Activated CD8-positive, alpha-beta T cell treated with anti-CD3 and anti-CD28 coated beads for 36 hours (primary cell): ENCODE results near the gene CD274. TPM values are rescaled to one million over a fixed set of nuclear protein-coding genes. Genes with fewer than 3 reads are reported as not detected.

ENCODE experiments used
- ATAC-seq: fragments of 200-7000 bp; cut with Tn5 transposase; one replicate; pipeline ENCODE4 v1.10.0; 2021; ENCODE audit warnings: mild to moderate bottlenecking, moderate library complexity
- CTCF ChIA-PET: fragments of 350-600 bp; sonication (Branson Sonifier 250); formaldehyde crosslinking; loops from one replicate; lab custom pipeline; 2021; ENCODE audit warnings: antibody characterized with exemption; lab: Charles Lee
- POLR2A ChIA-PET: fragments of 350-600 bp; sonication (Branson Sonifier 250); formaldehyde crosslinking; loops from one replicate; lab custom pipeline; 2021; ENCODE audit warnings: antibody characterized with exemption; lab: Charles Lee
- DNase-seq: peaks from one replicate; pipeline ENCODE4 v3.0.0-alpha.2; 2020
- H3K27ac Mint-ChIP-seq: one replicate; pipeline ENCODE4 v1.8.0; 2021; ENCODE audit warnings: mild to moderate bottlenecking, mixed read lengths
- H3K27me3 Mint-ChIP-seq: one replicate; pipeline ENCODE4 v1.8.0; 2021; ENCODE audit warnings: mixed read lengths
- H3K36me3 Mint-ChIP-seq: one replicate; pipeline ENCODE4 v1.8.0; 2021; ENCODE audit warnings: low read depth, mixed read lengths
- H3K4me1 Mint-ChIP-seq: one replicate; pipeline ENCODE4 v1.8.0; 2021; ENCODE audit warnings: low read depth, mixed read lengths
- H3K4me3 Mint-ChIP-seq: one replicate; pipeline ENCODE4 v1.8.0; 2021; ENCODE audit warnings: mild to moderate bottlenecking, moderate library complexity, mixed read lengths
- H3K9me3 Mint-ChIP-seq: one replicate; pipeline ENCODE4 v1.8.0; 2021; ENCODE audit warnings: mixed read lengths
- intact Hi-C: fragments of 100-400 bp; cut with micrococcal nuclease; formaldehyde crosslinking; loops from one replicate; pipeline ENCODE4 v1.10.0; 2022
- total RNA-seq, 2 experiments: library from RNA; stranded (reverse); gene quantifications; one replicate each; pipeline ENCODE4 v1.2.3, GENCODE V29; 2021
- TF ChIP-seq, protein P1 (sequence below): fragments of 200-600 bp; IDR thresholded peaks from one replicate; pipeline ENCODE4 v1.8.0; 2022; ENCODE audit warnings: antibody characterized with exemption, mild to moderate bottlenecking

The CD274 gene
- total RNA-seq, 2 experiments from 2014 or later: 12.2 to 13.7 TPM

DNA sequence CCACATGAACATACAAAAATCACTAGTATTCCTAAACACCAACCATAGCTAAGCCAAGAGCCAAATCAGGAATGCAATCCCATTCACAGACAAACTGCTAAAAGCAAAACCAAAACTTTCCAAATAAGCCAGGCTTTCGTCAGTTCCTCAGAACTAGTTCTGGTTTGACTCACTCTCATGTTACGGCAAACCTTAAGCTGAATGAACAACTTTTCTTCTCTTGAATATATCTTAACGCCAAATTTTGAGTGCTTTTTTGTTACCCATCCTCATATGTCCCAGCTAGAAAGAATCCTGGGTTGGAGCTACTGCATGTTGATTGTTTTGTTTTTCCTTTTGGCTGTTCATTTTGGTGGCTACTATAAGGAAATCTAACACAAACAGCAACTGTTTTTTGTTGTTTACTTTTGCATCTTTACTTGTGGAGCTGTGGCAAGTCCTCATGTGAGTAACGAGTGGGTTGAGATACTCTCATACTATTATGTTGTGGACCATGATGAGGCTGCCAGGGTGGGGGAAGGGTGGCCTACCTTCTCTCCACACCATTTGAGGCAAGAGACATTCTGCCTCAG lies 60.1 kb downstream of the CD274 start, which contains the start of gene PDCD1LG2:
Gene PDCD1LG2 (plus strand): TSS at position 172 of the 572 bp plus-strand sequence. CDS start 12,016 bp downstream, outside the sequence.
- intact Hi-C loops: no loop called here
- ChIA-PET CTCF (interaction anchor here (0.7 to 2.2 kb wide), 8 partner anchors 9 to 73 kb away, joined by 3 to 7 read pairs (median 4); partner anchors contain the start of genes CD274 and PLGRKT), POLR2A (interaction anchor here (0.9 to 1.7 kb wide), 4 partner anchors 17 to 90 kb away, joined by 3 to 6 read pairs (median 4); no protein-coding TSS in a partner anchor)
- Mint-ChIP-seq H3K4me3 (peak within 1 kb of the TSS; percentile 51), H3K27me3 (no peaks in the 10 kb centered on the region), H3K9me3 (peaks cover 1% of the 10 kb centered on the region), H3K36me3 (no peaks in the 10 kb centered on the region), H3K27ac (peak within 1 kb of the TSS; percentile 88), H3K4me1 (peaks cover 36% of the 10 kb centered on the region)
- DNase-seq (peak; percentile 76), ATAC-seq (peak; percentile 95)
- TF ChIP-seq, protein P1, sequence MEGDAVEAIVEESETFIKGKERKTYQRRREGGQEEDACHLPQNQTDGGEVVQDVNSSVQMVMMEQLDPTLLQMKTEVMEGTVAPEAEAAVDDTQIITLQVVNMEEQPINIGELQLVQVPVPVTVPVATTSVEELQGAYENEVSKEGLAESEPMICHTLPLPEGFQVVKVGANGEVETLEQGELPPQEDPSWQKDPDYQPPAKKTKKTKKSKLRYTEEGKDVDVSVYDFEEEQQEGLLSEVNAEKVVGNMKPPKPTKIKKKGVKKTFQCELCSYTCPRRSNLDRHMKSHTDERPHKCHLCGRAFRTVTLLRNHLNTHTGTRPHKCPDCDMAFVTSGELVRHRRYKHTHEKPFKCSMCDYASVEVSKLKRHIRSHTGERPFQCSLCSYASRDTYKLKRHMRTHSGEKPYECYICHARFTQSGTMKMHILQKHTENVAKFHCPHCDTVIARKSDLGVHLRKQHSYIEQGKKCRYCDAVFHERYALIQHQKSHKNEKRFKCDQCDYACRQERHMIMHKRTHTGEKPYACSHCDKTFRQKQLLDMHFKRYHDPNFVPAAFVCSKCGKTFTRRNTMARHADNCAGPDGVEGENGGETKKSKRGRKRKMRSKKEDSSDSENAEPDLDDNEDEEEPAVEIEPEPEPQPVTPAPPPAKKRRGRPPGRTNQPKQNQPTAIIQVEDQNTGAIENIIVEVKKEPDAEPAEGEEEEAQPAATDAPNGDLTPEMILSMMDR: no peak

DNA sequence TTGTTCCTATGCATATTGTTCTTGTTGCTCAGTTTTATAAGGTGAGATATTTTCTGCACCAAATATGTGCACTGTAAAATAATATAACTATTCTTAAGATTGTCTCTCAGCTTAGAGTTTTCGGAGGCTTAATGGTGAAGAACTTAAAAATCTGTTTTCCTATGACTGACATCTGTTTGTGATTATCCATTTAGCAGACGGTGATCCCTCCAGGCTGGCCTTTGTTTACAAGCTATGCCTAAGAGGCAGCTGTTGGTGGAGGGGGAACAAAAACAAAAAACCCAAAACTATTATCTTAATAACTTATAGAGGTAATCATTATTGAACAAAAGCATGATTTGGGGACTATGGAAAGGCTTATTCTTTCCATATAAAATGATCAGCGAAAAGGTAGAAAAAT lies 60.6 kb downstream of the CD274 start:
- peaks cover 36% of the 10 kb centered on the region for H3K4me1 Mint-ChIP-seq
- TF ChIP-seq, protein P1: no peak
- H3K27ac Mint-ChIP-seq: peak overlapping the region; percentile 88
- ATAC-seq (no peak), DNase-seq (no peak)
- H3K4me3 Mint-ChIP-seq: peak overlapping the region; percentile 51
- H3K9me3 Mint-ChIP-seq: peaks cover 1% of the 10 kb centered on the region
- CTCF ChIA-PET: interaction anchor here (0.9 to 2.2 kb wide), 6 partner anchors 8 to 73 kb away, joined by 3 to 7 read pairs (median 4); partner anchors contain the start of genes CD274 and PLGRKT
- POLR2A ChIA-PET: interaction anchor here (0.9 to 1.7 kb wide), 4 partner anchors 17 to 89 kb away, joined by 3 to 6 read pairs (median 4); no protein-coding TSS in a partner anchor
- no peaks in the 10 kb centered on the region for H3K27me3 Mint-ChIP-seq
- no peaks in the 10 kb centered on the region for H3K36me3 Mint-ChIP-seq
- intact Hi-C loops: no loop called here

DNA sequence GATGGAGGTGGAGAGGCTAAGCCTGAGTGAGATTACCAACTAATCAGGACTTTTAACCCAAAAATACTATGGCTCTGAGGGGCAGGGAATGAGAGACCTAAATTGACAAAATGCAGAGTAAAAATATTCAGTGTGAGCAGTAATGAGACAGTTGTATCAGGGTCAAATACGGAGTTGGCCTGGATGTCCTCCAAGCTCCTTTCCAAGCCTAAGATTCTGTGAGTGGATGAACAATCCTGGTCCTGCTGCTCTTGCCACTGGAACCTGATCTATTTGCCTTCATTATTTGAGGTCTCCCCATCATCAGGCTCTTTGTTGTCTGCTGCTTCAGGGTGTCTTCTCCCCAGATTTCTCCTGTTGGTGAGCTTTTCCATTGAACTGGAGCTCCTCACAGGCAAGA lies 61.1 kb downstream of the CD274 start:
- no peaks in the 10 kb centered on the region for H3K27me3 Mint-ChIP-seq
- DNase-seq (no peak), ATAC-seq (no peak)
- TF ChIP-seq, protein P1: no peak
- CTCF ChIA-PET: interaction anchor here (1.1 to 2.2 kb wide), 4 partner anchors 8 to 74 kb away, joined by 3 to 7 read pairs (median 4); partner anchors contain the start of genes CD274 and PLGRKT
- H3K4me1 Mint-ChIP-seq: peaks cover 36% of the 10 kb centered on the region
- no peak overlapping the region for H3K4me3 Mint-ChIP-seq
- H3K27ac Mint-ChIP-seq: peak overlapping the region; percentile 2
- POLR2A ChIA-PET: interaction anchor here (1.7 kb wide), 1 partner anchor 48 kb away, joined by 6 read pairs; no protein-coding TSS in a partner anchor
- intact Hi-C loops: no loop called here
- H3K36me3 Mint-ChIP-seq: no peaks in the 10 kb centered on the region
- H3K9me3 Mint-ChIP-seq: no peaks in the 10 kb centered on the region

DNA sequence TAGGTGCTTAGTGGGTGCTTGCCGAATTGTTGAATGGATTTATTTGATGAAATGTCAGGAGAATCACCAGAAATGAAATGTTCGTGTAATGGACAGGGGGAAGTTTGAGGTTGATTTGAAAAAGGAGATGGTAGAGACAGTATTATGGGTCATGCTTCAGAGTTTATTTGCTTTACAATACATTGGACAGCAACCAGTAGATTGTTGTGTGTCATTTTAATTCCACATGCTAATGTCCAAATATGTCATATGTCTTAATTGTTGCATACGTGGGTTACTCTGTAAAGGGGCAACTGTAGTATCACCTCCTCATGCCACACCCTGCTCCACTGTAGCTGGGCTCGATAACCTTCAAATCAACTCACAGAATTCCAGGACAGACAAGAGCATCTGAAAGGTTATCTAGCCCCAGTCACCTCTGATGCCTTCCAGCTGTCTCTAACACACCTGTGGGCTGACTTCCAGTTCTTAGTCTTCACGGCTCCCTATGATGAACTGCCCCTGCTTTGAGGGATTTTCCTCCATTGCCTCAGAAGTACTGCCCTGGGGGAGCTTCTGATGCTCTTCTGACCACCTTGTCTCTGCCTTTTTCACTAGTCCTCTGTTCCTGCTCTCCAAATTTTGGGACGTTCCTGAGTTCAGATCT lies 61.7 kb downstream of the CD274 start:
- no peaks in the 10 kb centered on the region for H3K27me3 Mint-ChIP-seq
- H3K36me3 Mint-ChIP-seq: no peaks in the 10 kb centered on the region
- H3K9me3 Mint-ChIP-seq: no peaks in the 10 kb centered on the region
- DNase-seq (no peak), ATAC-seq (no peak)
- no peak overlapping the region for H3K4me3 Mint-ChIP-seq
- TF ChIP-seq, protein P1: no peak
- H3K27ac Mint-ChIP-seq: no peak overlapping the region
- ChIA-PET CTCF (interaction anchor here (1.3 to 2.2 kb wide), 2 partner anchors 62 to 74 kb away, joined by 4 to 7 read pairs; partner anchors contain the start of genes CD274 and PLGRKT), POLR2A (interaction anchor here (1.7 kb wide), 1 partner anchor 48 kb away, joined by 6 read pairs; no protein-coding TSS in a partner anchor)
- peaks cover 38% of the 10 kb centered on the region for H3K4me1 Mint-ChIP-seq
- intact Hi-C loops: no loop called here
